Measurements from ENCODE around the gene NPDC1. TPM values are rescaled to one million over a fixed set of nuclear protein-coding genes. Genes with fewer than 3 reads are reported as not detected.

NPDC1 gene
- polyA plus RNA-seq, 1 experiment, result 8.9 TPM

- no peak for DNase-seq (ENCODE audit: low read depth, low spot score)
- ChIA-PET POLR2A (no interaction called here), CTCF (interaction anchor here (1.3 to 8.4 kb wide), 9 partner anchors 12 to 279 kb away, joined by 3 to 104 read pairs (median 11); partner anchors contain the start of genes ENTPD2, MAN1B1 and NPDC1)
- H3K4me3 ChIP-seq (ENCODE audit: low read depth, low read length), result no peak overlapping the region
- TF ChIP-seq, protein P1, sequence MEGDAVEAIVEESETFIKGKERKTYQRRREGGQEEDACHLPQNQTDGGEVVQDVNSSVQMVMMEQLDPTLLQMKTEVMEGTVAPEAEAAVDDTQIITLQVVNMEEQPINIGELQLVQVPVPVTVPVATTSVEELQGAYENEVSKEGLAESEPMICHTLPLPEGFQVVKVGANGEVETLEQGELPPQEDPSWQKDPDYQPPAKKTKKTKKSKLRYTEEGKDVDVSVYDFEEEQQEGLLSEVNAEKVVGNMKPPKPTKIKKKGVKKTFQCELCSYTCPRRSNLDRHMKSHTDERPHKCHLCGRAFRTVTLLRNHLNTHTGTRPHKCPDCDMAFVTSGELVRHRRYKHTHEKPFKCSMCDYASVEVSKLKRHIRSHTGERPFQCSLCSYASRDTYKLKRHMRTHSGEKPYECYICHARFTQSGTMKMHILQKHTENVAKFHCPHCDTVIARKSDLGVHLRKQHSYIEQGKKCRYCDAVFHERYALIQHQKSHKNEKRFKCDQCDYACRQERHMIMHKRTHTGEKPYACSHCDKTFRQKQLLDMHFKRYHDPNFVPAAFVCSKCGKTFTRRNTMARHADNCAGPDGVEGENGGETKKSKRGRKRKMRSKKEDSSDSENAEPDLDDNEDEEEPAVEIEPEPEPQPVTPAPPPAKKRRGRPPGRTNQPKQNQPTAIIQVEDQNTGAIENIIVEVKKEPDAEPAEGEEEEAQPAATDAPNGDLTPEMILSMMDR (IDR thresholded peaks at IDR 0.05; ENCODE audit: low read depth, low read length), result no peak
- no peaks in the 10 kb centered on the region; the same call in 1 of the 2 replicates for H3K9me3 ChIP-seq (ENCODE audit: control insufficient read depth, insufficient read depth, low read length)
- H3K27ac ChIP-seq (ENCODE audit: low read depth, low read length), result no peak overlapping the region
- no peaks in the 10 kb centered on the region for H3K27me3 ChIP-seq (ENCODE audit: control insufficient read depth, insufficient read depth, low read length)
Observed at GRCh38 chr9:137066096-137066861, 20.3 kb upstream of the NPDC1 start.

GRCh38 chr9:137065336-137065967 lies 19.5 kb upstream of the NPDC1 start:
- H3K27me3 ChIP-seq (ENCODE audit: control insufficient read depth, insufficient read depth, low read length), result no peaks in the 10 kb centered on the region
- TF ChIP-seq, protein P1 (IDR thresholded peaks at IDR 0.05; ENCODE audit: low read depth, low read length), result no peak
- H3K4me3 ChIP-seq (ENCODE audit: low read depth, low read length), result no peak overlapping the region
- CTCF ChIA-PET, result interaction anchor here (1.3 to 8.4 kb wide), 6 partner anchors 11 to 278 kb away, joined by 3 to 104 read pairs (median 22); partner anchors contain the start of genes ENTPD2 and NPDC1
- no peak overlapping the region for H3K27ac ChIP-seq (ENCODE audit: low read depth, low read length)
- no peaks in the 10 kb centered on the region; the same call in 1 of the 2 replicates for H3K9me3 ChIP-seq (ENCODE audit: control insufficient read depth, insufficient read depth, low read length)
- no peak for DNase-seq (ENCODE audit: low read depth, low spot score)
- POLR2A ChIA-PET, result interaction anchor here (0.8 kb wide), 1 partner anchor 21 kb away, joined by 3 read pairs; the partner anchor contains the start of gene MAN1B1

DNA sequence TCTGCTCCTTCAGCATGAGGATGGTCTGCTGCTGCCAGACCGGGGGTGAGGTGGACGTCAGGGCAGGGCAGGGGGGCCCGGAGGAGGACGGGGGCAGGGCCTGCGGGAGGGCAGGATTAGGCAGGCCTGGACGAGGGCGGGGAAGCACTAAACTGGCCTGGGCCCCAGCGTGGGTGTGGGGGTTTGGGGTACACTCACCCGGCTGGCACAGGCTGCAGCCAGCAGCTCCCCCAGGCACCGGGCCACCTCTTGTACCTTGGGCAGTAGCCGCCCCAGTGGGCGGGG lies 18.8 kb upstream of the NPDC1 start:
- Histone ChIP-seq H3K4me3 (ENCODE audit: low read depth, low read length) (no peak overlapping the region), H3K27ac (ENCODE audit: low read depth, low read length) (no peak overlapping the region), H3K9me3 (ENCODE audit: control insufficient read depth, insufficient read depth, low read length) (no peaks in the 10 kb centered on the region; the same call in 1 of the 2 replicates), H3K27me3 (ENCODE audit: control insufficient read depth, insufficient read depth, low read length) (peaks cover 2% of the 10 kb centered on the region)
- ChIA-PET POLR2A (no interaction called here), CTCF (interaction anchor here (0.9 to 8.4 kb wide), 10 partner anchors 11 to 278 kb away, joined by 3 to 104 read pairs (median 7); partner anchors contain the start of genes ENTPD2 and NPDC1)
- DNase-seq (ENCODE audit: low read depth, low spot score), result no peak
- TF ChIP-seq, protein P1 (IDR thresholded peaks at IDR 0.05; ENCODE audit: low read depth, low read length), result no peak

- peaks cover 2% of the 10 kb centered on the region for H3K27me3 ChIP-seq (ENCODE audit: control insufficient read depth, insufficient read depth, low read length)
- H3K4me3 ChIP-seq (ENCODE audit: low read depth, low read length), result no peak overlapping the region
- no peak overlapping the region for H3K27ac ChIP-seq (ENCODE audit: low read depth, low read length)
- ChIA-PET CTCF (interaction anchor here (0.5 to 8.4 kb wide), 17 partner anchors 9 to 277 kb away, joined by 3 to 104 read pairs (median 4); partner anchors contain the start of genes ENTPD2 and NPDC1), POLR2A (interaction anchor here (1.1 to 1.2 kb wide), 2 partner anchors 9 to 125 kb away, joined by 3 read pairs; partner anchors contain the start of genes ANAPC2 and SSNA1)
- no peak for DNase-seq (ENCODE audit: low read depth, low spot score)
- TF ChIP-seq, protein P1 (IDR thresholded peaks at IDR 0.05; ENCODE audit: low read depth, low read length), result peak; percentile 85
- H3K9me3 ChIP-seq (ENCODE audit: control insufficient read depth, insufficient read depth, low read length), result no peaks in the 10 kb centered on the region; the same call in 1 of the 2 replicates
Observed at GRCh38 chr9:137064027-137064879, 18.3 kb upstream of the NPDC1 start.
